Measurements from ENCODE around the gene CACNA2D4.

- TF ChIP-seq EZH2 (IDR thresholded peaks at IDR 0.05; ENCODE audit: low read length, missing control alignments), result no peak
- TF ChIP-seq CTCF (conservative IDR thresholded peaks at IDR 0.05 in 1 of 2, IDR thresholded peaks at IDR 0.05 in 1 of 2; ENCODE audit: low read depth in 1 of 2, low read length in 2 of 2), result no peak
Measured at GRCh38 chr12:1904875-1905274, 13.6 kb downstream of the CACNA2D4 start.
